HG03439 (cell line): Measurements from ENCODE around the gene NCAM2.

Source experiments
- ATAC-seq: cut with Tn5 transposase; IDR thresholded peaks from one replicate; pipeline ENCODE4 v1.9.1; 2021; ENCODE audit warnings: mild to moderate bottlenecking, moderate library complexity; ENCODE audit not compliant: unreplicated experiment

NCAM2 gene

DNA sequence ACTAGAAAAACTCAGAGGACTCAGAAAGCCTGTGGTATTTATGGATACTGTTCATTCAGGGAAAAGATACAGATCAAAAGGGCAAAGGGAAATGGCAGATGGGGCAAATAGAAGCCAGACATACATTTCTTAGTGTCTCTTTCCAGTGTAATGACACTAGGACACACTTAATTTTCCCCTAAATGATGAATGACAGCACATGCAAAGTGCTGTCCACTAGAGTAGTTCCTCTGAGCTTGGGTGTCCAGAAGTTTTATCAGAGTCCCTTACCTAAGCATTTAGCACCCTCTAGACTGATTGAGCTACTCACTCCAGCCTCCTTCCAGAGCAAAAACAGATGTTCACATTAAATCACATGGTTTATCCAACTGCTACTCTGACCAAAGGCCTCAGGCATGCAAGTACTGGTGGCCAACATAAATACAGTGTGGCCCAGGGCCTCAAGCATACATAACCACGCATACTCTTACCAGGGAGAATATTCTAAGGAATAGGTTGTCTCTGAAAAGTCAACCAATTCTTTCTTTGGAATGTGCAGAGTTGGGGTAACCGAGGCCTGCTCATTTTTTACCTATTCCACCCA is 166.9 kb downstream of the NCAM2 start:
- ATAC-seq, result no peak

DNA sequence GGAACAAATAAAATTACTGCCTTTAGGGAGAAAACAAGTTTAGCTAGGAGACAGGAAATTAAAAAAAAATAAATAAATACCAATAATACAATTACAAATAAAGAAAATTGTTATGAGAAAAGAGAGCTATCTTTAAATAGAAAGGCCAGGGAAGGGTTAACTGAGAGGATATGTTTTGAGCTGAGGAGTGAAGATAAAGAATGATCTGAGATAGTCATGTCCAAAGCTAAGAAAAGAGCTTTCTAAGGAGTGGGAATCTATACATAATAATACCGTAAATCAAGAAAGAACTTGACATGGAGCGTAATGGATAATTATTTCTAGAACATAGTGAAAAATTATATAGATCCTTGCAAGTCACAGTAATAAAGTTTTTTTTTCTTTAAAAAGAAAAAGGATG is 176.5 kb downstream of the NCAM2 start:
- no peak for ATAC-seq

DNA sequence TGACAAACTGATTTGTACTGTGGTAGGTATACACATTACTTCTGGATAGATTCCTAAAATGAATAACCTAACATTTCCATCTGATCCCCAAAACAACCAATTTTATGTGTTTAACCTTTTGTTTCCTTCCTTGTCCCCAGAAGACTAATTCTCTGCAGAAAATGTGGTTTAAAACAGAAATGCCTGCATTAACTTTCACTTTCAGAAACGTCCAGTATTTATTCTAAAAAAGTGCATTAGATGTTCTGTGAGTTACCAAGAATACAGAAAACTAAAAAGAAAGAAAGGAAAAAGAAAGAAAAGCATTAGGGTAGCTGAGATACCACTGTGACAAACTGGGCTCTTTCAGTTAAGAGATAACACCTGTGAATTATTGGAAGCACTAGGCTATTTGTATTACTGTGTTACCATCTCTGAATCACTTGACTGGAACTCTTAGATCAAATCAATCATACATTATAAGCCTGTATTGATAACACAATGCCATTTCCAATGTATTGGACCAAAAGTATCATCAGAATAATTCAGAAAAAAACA is 177.7 kb downstream of the NCAM2 start:
- ATAC-seq, result no peak

DNA sequence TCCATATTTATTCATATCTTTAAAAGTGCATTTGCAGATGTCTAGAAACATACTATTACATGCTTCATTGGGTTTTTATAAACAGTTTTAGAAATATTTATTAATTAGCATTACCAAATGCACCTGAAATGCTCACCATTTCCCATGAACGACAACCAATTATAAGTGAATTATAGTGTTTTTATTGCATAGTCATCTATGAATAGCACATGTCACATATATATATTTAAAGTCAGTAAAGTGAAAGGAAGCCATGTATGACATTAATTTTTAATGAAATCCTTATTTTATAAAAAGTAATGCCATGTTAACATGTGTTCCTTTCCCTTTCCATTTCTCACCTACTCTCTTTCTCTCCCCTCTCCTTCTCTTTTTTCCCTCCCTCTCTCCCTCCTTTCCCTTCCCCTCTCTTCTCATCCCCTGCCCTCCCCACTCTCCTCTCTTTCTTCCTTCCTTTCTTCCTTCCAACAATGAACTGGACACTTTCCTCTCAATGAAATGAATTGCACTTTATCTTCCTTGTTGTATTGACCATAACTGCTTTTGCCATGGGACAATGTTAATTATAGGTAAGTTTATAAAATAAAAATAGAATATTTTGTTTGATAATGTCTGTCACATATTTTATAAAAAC is 179.3 kb downstream of the NCAM2 start:
- no peak for ATAC-seq

DNA sequence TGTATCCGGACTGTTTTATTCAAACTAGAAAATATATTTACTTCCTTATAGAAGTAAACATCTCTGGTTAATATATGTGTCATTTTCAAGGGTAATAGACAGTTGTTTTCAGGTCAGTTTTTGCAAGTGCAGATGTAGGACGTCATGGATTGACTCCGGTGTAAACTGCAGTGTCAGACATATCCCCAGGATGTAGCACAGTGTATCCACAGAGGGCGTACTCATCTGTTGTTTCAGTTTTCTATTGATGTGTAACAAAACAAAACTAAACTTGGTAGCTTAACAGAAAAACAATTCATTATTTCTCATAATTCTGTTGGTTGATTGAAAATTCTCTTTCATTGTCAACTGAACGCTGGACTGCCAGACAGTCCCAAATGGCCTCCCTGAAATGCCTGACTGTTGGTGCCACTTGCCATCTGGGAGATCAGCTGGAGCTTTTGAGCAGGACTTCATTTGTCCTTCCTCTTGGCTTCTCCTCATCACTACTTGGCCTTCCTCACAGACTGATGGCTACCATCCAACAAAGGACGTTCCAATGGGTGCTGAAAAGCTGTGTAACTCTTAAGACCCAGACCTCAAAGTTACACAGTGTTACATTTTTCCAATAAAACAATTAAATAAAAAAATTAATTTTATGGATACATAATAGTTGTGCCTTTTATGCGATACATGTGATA is 181.6 kb downstream of the NCAM2 start:
- ATAC-seq, result no peak

DNA sequence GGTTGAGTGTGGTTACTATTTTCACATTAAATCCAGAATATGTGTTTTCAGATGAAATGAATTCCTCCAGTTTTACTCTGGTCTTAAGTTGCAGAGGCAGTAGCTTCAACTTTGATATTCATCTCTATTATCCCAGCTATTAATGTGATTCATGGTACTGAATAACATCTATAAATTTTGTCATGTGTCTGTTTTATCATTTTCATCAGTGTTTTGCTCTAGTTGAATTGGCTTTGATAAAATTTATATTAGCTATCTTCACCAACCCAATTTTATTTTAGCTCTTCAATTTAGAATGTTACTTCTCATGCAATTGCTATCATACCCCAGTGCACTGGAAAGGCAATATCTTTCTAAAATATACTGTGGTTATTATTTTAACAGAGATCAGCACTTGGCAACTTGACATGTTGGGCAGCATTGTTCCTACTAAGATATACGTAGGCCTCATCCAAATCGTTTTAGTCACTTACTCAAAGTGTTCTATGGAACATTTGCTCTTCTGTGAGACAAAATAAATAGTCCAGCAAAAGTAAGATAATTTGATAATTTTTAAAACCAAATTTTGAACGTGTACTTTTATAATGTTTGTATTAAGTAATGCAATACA is 184.3 kb downstream of the NCAM2 start:
- no peak for ATAC-seq

DNA sequence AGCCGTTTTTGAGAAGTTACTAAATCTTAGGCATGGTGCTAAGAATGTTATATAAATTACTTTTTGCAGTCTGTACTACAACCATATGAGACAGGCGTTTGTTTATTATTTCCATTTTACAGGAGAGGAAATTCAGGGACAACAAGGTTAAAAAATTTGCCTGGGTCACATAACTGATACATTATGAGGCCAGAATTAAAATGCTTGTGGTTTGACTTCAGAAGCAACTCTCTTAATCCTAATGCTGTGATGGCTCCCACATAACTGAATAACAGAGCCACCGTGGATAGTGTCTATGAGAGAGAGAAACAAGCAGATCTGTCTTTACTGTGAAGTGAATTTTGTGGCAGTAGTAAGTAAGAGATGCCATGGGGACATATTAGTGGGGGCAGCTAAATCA is 184.9 kb downstream of the NCAM2 start:
- no peak for ATAC-seq

DNA sequence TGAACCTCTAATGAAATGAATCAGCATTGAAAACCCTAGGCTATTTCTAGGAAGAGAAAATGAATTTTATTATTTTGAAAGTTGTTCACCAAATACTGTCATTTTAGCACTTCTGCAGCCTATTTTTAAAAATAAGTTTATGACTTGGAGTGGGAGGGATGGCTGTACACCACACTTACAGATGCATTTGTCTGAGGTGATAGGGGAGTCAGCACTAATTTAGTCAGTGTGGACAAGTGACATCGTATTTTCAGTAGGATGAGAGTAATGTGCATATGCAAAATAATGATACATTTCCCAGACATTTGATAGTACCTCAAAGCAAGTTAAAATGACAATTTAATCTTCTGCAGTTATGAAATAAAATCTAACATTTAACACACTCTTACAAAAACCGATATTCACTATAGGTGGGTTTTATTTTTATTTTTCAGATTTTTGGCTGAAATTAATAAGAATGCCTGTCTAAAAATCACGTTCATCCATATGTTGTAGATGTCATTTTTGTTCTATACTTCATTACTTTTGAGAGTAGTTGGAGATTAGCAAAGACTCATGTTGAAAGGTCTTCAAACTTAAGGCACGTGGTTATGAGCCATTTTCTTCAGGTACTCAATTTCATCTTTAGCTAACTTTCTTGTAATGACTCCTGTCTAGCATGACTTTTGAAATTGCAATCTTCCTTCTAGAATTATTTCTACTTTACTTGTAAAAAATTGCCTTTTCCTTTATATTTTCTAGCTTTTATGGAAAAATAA is 186.7 kb downstream of the NCAM2 start:
- no peak for ATAC-seq

DNA sequence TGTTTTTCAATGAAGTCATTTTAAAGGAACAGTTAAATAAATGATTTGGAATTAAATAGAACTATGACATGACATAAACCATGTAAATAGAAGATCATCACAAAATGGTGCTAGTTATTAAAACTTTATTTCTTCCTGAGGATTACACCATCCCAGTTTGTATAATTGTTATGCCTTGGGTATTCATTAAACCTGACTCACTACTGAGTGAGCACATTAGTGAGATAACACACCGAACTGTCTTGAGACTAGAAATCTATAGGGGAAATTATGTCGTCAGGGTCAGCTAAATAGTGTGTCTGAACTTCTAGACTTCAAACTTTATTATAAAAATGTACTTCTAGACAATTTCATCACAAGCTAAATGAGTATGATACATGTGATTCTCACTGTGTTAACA is 189.4 kb downstream of the NCAM2 start:
- no peak for ATAC-seq

DNA sequence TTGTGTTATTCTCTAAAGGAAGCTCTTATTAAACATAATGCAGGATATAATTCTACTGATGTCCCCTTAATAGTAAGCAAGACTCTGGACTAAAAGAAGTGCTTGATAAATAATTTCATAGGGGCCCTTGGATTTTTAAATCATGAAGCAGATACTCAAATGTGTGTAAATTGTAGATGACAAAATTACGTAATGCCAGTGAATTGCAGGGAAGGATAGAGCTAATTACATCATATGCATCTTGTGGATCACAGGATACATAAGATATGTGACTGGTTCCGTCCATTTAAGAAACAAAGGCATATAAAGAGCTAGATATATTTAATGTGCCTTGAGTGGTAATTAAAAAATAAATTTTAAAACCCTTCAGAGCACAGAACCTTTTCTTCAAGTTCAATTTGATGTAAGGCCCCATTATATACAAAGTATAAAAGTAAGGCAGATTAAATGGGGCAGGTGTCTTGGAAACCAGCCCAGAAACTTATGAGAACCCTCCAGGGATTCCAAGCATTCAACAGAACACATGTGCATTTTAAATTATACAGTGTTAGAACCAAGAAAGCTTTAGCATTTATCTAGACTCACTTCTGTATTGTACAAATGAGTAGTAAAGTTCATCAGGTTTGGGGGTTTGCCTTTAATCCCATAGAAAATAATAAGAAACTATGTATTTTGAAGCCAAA is 190.4 kb downstream of the NCAM2 start:
- no peak for ATAC-seq

DNA sequence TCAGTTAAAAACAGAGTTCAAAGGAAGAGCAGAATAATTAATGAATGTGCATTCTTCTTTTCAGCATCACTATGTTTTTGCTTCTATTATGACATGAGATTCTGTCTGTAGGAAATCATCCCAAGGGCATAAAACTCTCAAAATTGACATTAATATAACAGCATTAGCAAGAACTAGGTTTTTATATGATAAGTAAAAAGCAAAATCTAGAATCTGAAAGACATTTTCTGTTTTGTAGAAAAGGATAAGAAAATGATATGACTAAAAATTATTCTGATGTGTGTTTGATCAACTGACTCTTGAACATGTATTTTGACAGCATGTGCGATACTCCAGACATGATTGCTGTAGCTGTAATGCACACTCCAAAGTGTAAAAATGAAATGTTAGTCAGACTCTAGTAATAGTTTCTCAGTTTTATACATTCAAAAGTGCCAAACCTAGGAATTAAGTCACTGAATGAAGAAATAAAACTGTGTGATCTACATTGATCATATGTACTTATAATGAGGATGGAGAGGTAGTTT is 197.3 kb downstream of the NCAM2 start:
- ATAC-seq, result no peak

DNA sequence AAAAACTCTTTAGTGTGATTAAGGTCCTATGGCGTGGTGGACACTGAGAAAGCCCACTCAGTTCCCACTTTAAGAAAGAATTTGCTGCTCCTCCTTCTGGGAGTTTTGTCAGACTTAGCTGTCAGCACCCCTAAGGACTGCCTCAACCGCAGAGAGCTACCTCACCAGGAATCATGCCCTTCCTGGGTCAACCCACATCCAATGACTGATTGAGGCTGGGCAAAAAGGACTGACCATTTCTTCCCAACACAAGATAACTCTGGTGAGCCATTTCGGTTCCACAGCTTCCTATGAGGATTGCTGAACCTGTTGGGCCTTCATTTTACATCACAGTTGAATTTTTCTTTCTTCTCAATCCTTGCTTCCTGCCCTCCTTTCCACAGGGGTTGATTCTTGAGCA is 197.9 kb downstream of the NCAM2 start:
- ATAC-seq, result no peak

DNA sequence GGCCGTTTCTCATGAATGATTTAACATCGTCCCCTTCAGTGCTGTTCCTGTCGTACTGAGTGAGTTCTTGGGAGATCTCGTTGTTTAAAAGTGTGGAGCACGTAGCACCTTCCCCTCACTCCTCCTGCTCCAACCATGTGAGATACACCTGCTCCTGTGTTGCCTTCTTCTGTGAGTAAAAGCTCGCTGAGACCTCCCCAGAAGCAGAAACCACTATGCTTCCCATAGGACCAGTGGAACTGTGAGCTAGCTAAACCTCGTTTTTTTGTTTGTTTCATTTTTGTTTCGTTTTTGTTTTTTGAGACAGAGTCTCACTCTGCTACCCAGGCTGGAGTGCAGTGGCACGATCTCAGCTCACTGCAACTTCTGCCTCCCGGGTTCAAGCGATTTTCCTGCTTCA is 198.6 kb downstream of the NCAM2 start:
- ATAC-seq, result no peak

DNA sequence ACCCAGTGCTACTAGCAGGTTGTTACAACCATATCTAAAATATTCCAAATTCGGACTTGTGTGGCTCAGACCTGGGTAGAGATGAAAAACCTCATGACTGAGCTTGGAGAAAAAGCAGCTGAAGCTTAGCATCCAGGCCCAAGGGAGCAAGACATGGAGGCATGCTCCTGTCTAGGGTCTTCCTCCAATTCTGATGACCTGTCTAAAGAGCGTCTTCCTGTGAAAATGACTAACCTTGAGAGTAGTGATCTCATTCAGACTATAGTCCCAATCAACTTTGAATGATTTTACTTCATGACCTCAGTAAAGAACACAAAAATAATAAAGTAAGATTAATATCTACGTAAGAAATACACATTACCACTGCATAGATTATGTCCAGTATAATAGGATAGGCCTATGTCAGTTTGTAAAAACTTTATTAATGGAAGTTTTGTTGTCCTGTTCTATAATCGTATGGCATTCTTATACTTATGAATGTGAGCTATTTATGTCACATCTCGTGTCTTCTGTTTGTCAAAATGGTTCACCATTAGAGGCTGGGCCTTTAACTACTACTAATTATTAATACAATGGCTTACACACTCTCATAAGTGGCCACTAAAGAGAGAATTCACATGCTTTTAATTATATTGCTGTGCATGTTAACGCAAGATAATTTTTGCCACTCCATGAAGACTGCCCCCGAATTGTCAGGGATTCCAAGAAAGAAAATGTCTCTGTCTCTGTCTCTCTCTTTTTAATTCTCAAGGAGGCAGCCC is 201.3 kb downstream of the NCAM2 start:
- ATAC-seq, result no peak

DNA sequence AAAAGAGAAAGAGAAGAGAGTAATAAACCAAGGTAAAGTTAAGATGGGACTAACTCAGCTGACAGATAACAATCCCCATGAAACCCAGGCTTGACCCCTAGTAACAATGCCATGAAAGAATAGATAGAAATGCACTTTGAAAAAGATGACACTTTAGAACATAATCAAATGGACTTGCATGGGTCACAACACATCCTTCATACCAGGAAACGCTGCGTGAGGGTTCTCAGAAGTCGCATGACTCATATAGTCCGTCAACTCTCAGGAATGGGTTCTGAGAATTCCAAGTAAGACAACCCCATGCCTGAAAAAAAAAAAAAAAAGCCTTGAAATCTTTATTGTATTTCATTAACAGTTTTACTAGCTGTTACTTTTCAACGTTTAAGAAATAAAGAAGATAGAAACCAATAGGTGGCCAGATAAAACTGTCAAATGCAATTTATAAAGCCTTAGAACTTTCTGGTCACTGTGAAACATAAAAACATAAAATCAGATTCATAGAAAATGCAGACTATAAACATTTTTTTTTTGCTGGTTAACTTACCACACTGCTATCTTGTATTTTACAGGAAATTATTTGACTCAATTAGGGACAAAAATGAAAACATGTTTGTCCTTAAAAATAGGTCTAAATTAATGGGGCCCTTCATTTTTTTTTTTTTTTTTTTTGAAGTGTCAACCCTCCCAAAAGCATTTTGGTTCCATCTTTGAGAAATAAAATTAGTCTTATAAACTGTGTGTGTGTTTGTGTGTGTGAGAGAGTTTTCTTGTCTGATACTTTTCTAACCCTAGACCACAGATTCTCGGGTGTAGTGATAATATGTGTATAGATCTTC is 202.1 kb downstream of the NCAM2 start:
- ATAC-seq, result no peak

DNA sequence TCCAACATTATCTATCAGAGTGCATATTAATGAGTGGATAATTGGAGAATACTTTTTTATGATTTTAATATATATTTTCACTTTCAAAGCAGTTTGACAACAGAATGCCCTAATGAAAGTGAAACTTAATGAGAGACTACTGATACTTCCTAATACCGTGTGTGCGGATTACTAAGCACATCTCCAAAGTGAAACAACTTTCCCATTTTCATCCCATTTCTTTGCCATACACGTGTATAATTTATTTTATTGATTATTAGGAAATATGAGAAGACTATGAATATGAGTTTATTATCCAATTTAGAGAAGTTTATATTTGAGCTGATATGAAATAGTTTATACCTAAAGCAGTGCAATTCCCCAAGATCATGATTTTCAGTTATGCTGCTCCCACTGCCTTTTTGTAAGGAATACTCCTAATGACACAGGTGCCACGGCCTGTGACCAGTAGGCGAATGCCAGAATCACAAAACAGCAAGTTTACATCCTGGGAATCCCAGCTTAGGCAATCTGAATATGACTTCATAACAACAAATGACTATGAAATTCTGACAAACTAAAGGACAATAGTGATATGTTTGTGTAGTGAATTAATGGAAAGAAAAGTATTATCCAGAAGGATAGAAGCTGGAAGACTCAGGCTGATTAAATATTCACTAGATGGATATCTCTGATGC is 202.9 kb downstream of the NCAM2 start:
- no peak for ATAC-seq

DNA sequence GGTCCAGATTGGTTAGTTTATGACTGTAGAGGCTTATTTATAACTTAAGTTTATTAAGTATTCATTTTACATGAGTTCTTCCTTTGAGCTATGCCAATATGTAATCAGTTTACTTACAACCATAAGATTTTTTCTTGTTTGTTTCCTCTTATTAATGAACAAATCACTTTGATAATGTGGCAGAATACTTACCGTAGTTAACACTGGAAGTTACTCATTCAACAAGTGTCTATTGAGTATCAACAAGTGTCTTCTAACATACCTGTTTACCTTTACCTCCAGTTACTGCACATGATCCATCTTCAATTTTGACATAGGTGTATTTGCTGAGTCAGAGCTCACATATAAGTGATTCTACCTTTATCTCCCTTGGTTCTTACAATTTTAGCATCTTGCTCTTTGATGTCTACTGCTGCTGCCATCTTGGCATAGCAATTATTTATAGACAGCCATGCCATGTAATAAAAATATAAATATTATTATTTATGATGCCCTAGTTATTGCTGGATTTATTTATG is 205.7 kb downstream of the NCAM2 start:
- no peak for ATAC-seq
